ENCODE measurements around the gene F10.

F10 gene

DNA sequence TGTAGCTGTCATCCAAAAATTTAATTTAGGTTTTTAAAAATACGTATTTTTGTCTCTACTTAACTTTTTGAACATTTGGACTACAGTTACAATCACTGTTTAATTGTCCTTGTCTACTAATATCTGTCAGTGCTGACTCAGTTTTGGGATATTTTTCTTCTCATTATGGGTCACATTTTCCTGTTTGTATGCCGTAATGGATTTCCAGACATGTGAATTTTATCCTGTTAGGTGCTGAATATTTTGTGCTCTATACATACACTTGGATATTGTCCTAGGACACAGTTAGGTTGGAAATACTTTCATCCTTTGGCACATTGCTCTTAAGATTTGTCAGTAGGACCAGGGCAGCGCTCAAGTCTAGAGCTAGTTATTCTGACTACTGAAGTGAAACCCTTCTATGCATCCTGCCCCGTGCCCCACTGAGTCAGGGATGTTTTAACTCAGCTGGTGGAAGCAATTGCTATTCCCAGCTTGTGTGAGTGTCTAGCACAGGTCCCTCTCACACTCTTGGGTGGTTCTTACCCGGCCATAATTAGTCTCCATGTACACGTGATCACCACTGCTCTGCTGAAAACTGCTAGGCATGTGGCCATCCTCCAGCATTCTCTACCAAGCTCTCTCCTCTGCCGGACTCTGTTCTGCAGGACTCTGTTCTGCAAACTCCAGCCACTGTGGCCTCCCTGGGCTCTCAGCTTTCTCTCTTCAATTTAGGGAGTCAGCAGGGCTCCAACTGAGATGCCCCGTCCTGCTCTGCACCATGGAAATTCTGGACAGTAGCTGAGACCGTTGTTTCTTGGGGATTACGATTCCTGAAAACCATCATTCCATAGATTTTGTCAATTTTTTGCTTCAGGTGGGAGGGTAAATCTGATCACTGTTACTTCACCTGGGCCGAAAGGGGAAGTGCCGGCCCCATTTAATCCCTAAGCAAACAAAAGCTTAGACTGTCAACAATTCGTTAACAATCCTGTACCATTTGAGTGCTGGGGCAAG lies 47.0 kb downstream of the F10 start:
- no peak for DNase-seq (ENCODE audit: low spot score)

DNA sequence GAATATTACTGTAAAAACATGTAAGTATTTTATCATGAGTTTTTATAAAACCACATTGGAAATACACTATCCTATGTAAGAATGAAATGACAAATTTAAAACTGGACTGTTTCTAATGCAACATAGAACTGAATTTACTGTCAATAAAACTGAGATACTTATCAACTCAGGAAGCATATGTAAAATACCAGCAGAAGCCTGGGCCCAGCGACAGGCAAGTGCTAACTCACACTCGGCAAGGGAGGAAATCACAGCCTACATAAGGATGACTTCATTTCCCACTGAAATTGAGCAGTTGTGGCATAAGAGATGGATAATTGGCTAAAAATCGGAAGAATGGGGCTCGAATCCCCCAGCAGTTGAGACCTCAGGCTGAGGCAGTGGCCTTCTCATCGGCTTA lies 47.9 kb downstream of the F10 start:
- no peak for DNase-seq (ENCODE audit: low spot score)

DNA sequence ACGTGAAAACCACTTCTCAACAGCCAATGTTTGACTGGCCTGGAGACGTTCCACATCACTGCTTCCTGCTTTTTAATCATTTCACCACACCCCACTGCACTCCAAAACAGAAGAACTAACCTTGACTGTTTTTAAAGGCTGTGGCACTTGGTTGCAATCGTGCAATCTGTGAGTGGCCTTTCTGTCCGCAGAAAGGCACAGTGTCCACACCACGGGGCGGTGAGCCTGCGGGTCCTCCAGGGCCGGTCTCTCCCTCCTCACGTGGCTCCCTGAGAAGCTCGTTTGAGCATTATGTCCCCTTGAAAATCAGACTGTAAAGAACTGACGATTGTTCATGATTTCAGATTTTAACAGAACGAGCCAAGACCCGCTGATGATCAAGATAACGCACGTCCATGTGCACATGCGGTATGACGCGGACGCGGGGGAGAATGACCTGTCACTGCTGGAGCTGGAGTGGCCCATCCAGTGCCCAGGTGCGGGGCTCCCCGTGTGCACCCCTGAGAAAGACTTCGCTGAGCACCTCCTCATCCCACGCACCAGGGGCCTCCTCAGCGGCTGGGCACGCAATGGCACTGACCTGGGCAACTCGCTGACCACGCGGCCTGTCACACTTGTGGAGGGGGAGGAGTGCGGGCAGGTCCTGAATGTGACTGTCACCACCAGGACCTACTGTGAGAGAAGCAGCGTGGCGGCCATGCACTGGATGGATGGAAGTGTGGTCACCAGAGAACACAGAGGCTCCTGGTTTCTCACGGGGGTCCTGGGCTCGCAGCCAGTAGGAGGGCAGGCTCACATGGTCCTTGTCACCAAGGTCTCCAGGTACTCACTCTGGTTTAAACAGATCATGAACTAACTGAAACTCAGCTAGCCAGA lies 48.9 kb downstream of the F10 start:
- DNase-seq (ENCODE audit: low spot score), result no peak

DNA sequence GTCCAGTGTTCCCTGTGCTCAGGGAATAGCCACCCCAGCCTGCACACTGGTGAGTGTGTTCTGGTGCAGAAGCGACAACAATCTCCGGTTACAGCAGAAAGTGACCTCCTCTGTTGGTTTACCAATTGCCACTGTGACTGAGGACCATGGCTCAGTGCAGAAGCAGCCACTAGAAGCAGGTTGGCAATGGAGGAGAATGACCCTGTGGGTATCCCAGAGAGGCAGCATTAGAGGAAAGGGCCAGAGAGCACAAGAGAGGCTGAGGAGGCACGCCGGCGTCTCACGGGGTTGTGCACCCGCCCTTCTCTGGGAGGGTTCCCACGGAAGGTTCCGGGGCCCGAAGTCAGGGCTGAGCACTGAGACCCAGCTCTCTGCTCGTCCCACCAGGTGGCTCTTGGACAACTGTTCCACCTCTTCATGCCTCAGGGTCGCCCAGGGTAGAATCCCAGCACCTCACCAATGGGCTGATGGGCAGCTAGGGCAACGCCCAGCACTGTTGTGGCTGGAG lies 49.9 kb downstream of the F10 start:
- no peak for DNase-seq (ENCODE audit: low spot score)

DNA sequence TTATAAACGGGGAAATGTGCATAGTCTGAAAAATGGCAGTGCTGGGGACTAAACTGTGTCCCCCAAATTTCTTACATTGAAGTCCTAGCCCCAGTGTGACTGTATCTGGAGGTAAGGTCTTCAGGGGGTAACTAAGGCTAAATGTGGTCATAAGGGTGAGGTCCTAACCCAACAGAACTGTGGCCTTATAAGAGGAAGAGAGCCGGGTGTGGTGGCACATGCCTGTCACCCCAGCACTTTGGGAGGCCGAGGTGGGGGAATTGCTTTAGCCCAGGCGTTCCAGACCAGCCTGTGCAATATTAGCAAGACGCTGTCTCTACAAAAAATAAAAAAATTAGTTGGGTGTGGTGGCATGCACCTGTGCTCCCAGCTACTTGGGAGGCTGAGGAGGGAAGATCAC lies 53.7 kb downstream of the F10 start:
- DNase-seq (ENCODE audit: low spot score), result no peak

DNA sequence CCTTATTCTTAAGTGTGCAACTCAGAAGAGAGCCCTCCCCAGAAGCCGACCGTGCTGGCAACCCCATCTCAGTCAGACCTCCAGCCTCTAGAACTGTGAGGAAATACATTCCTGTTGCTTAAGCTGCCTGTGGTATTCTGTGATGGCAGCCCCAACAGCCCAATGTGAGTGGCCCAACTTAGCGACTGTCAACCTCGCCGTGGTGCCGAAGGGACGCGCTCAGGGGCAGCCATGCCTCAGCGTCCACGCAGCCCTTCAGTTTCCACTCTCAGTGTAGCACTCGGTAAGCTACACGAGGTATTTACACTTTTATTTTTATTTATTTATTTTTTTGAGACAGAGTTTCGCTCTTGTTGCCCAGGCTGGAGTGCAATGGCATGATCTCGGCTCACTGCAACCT lies 54.2 kb downstream of the F10 start:
- no peak for DNase-seq (ENCODE audit: low spot score)

DNA sequence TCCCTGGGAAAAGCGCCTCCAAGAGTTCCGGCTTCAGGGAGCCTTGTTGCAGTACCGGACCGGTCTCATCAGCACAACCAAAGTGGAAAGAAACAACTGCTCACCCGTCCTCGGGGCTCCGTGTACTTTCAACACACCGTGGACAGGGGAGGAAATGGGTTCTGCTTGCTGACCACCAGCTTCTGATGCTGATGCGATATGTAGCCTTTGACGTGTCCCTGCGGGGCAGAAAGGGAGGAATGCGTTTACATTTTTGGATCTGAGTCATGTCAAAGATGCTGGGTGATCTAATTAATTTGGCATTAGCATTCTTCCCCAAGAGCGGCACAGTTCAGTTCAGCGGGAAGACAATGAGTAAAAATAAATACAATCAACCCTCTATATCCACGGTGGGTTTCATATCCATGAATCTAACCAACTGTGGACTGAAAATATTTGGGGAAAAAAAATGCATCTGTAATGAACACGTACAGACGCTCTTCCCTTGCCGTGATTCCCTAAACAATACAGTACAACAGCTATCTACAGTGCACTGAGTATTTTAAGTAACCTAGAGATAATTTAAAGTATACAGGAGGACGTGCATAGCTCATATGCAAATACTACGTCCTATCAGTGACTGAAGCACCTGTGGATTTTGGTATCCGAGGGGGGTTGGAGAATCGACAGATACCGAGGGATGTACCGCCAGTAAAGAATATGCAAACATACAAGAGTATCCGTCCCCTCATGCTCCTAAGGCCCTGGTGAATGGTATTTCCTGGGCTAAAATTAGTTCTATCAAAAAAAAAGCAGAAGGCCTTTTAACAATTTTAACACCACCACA lies 55.7 kb downstream of the F10 start:
- DNase-seq (ENCODE audit: low spot score), result peak; percentile 92

DNA sequence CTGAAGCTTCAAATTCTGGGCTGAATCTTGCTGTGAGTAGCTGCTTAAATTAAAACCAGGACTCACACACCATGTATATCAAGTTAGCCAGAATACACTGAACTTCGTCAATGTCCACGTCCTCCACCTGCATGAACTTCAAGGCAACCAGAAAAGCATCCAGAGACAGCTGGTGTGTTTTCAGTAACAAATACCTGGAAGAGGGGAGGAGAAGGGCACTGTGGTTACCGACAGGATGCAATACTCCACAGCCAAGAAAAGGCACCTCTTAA lies 56.2 kb downstream of the F10 start:
- DNase-seq (ENCODE audit: low spot score), result no peak

DNA sequence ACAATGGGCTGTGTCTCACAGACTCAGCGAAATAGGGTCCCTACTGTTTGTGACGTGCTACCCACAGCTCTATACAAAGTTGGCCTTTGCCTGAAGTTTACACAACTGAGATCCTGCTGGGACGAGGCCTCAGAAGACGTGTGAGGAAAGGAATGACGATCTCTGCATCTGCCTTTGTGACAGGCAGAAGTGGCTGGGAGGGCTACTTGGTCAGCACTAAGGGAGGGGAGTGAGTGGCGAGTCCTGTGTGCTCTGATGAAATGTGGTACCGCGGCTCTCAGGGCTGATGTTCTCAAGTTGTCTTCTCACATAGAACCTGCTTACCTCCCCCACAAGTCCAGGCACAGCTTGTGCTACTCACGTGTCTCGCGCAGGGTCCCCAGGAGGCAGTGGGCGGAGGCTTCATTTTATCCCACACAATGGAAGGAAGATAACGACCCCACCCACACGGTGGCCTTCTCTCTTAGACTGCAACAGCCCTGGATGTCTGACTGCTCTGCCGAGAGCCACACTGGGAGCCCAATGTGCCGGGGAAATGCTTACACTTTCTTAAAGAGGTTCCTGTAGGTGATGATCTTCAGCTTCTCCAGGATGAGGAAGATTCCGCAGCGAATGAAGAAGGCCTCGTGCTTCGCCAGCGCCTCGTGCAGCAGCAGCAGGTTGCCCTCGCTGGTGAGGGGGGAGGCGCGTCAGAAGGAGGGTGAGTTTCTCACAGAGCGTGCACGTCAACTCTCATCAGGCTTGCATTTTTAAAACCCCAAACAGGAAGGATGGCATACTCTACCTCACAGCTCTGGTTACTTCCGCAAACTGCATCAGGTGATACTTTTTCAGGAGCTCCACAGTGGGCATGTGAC lies 57.0 kb downstream of the F10 start:
- no peak for DNase-seq (ENCODE audit: low spot score)

DNA sequence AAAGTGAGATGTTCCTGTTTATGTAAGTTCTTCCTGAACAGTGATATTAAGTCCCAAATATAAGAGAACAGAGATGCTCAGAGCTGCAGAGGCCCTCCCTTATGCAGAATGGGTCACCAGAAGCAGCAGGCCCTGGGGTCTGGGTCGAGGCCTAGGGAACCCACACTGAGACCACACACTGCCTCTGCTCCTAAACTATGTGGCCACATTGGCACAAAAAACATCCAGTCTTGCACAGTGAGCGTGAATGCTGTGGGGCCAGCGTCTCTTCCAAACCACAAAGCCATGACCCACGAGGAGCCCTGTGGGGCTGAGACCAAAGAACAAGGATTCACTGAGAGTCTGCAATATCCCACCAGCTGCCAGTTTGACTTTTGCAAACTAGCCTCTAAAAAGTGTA lies 59.4 kb downstream of the F10 start:
- DNase-seq (ENCODE audit: low spot score), result no peak

DNA sequence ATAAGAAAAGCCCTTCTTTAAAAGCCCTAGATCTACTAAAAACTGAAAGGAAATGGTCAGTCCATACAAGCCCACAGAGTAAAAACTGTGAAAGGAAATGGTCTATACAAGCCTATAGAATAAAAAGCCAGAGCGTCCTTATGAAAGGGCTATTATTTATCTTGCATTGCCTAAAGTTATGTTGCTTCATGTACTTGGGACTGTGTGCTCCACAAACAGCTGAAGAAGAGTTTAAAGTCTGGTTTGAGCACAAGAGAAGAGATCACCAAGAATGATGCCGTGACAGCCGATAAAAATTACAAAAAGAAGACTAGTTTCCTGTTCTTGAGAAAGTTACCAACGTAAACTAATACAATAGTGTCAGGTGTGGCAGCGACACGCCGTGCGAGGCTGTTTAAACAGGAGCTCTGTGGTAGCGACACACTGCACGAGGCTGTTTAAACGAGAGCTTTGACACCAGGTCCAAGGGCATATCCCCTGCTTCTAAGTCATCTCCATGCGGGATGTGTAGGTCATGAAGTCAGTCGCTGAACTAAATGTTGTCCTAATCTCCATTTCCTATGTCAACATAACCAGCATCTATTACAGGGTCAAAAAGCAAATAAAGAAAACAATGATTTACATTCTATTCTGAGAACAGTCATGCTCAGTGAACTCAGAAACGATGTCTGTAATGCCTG lies 61.0 kb downstream of the F10 start:
- no peak for DNase-seq (ENCODE audit: low spot score)

DNA sequence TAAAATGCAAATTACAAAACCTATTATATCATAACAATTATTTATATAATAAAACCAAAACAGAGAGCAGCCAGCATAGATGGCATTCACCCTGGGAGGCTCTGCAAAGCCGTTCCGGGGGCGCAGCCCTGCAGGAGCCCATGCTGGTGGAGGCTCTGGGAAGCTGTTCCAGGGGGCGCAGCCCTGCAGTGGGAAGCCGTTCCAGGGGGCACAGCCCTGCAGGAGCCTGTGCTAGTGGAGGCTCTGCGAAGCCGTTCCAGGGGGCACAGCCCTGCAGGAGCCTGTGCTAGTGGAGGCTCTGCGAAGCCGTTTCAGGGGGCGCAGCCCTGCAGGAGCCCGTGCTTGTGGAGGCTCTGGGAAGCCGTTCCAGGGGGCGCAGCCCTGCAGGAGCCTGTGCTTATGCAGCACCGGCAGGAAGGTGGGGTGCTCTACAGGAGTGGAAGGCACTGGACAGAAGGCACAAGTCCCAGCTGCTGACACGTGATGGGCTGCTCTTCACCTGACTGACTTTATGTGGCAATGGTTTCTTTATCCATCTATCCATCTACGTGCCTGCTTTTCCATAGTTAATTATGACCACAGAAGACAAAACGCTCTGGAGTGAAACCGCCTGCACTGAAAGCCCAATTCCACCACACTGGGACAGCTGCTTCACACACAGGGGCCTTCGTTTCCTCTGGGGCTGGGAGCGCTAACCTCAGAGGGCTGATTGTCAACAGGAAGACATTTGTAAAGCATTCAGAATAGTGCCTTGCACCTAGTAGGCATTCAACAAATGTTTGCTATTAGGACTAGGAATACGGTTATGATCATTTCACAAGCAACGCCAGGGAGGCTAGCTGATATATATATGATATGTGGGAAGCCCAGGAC lies 62.2 kb downstream of the F10 start:
- no peak for DNase-seq (ENCODE audit: low spot score)

DNA sequence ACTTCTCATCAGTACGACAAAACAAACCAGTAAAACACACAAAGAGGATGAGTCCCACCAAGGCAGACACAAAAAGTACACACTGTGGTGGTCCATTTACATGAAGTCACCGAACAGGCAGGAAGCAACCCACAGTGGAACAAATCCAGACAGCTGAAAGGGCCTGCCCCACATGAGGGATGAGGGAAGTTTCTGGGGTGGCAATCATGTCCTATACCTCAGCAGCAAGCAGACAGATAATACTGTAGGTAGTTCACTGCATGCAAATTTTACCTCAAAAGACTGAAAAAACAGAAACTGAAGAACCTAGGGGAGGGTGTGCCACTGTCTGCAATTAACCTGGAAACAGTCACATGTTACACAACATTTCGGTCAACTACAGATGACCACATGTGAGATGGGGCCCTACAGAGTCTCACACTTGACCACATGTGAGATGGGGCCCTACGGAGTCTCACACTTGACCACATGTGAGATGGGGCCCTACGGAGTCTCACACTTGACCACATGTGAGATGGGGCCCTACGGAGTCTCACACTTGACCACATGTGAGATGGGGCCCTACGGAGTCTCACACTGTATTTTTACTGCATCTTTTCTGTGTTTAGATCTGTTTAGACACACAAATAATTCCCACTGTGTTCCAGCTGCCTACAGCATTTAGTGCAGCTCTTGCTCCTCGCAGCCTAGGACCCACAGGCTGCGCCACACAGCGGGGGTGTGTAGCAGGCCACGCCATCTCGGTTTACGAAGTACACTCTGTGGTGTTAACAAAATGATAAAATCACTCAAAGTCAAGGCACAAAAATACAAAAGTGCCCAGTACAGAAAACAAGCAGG lies 63.7 kb downstream of the F10 start:
- DNase-seq (ENCODE audit: low spot score), result no peak

DNA sequence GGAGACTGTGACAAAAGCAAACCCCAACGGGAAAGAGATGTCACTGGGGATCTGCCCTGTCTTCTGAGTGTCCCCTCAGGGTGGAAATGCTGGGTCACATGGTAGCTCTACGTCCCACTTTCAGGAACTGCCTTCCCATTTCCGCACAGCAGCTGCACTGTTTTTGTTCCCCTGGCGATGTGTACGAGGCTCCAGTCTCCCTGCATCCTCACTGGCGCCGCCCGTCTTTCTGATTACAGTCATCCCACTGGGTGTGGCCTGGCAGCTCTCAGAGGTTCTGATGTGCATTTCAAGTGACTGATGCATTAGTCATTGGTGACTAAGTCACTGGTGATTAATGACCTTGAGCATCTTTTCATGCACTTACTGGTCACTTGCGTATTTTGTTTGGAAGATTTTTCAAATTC lies 64.7 kb downstream of the F10 start:
- DNase-seq (ENCODE audit: low spot score), result peak; percentile 94

DNA sequence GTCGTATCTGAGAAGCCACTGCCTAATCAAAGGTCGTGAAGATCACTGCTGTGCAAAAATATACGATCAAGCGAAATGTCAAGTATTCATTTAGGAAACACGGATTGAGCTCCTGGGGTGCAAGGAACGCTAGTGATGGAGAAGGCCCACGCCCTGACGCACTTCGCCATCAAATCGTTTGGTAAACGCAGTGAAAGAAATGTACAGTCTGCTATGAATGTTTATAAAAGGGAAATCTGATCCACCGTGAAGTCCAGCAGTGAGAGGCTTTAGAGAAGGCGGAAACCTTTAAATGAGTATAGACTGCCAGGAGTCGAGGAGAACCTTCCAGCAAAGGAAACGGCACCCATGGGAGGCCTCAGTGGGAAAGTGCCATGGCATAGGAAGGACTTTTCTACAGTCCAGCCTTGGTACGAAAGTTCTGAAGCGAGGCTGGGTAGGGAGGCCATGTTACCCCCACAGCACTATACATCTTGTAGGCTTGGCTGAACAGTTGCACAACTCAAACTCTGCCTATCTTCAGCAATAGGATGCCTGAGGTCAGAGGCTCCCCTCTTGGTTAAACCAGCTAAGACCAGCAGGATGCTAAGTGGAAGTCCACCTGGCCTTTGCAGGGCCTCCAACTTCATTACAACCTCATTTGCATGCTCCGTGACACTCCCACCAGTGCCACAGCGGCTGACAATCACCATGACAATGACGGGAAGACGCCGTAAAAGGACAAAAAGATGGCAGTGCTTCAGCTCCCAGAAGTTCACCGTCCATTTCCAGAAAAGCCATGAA lies 65.5 kb downstream of the F10 start:
- no peak for DNase-seq (ENCODE audit: low spot score)

DNA sequence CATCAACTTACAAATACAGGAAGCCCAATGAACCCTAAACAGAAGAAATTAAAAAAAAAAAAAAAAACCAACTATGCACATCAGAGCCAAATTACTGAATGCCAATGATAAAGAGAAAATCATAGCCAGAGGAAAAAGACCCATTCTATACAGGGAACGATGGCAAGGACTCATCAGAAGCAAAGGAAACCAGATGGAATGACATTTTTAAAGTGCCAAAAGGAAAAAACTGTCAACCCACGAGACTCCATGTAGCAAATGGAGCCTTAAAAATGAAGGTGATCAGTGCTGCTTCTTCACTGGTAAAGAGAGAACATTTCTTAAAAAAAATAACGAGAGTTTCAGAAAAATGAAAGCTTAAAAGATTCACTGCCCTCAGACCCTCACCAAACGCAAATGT lies 67.6 kb downstream of the F10 start:
- no peak for DNase-seq (ENCODE audit: low spot score)

DNA sequence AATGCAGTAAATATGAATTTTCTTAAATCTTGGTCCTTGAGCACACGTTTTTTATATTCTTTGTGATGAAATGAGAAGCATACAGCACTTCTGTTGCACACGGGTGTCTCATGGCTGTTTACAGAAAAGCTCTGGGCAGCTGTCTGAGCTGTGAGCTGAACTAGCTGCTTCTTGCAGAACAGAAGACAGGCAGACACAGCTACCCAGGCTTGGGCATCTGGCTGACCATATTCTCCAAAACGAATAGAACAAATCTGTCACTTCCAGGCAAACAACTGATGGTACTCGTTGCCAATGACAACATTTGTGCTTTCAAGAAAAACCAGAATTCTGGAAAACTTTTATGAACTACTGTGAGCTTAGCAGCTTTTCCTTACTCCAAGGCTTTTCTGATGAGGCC lies 69.7 kb downstream of the F10 start:
- no peak for DNase-seq (ENCODE audit: low spot score)

DNA sequence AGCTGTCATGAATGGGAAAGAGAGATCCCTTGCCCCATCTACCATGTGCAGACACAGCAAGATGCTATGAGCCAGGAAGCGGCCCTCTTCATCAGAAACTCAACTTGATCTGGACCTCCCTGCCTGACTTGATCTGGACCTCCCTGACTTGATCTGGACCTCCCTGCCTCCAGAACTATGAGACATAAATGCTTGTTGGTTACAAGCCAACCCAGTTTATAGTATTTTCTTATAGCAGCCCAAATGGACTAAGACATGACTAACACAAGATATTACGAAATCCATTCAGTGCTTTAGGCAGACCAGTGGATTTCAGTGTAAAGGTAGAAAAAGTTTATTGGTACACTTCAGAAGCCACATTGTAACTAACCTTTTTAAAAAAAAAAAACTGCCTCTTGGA lies 70.3 kb downstream of the F10 start:
- no peak for DNase-seq (ENCODE audit: low spot score)

Data from AG08396 (cell line).